ENCODE measurements around the gene LRRK1. TPM values are rescaled to one million over a fixed set of nuclear protein-coding genes. Genes with fewer than 3 reads are reported as not detected.

Gene LRRK1
- total RNA-seq, 1 experiment from 2014 or later: 7.6 TPM

- no peak; the same call in 1 of the 2 replicates for ATAC-seq
- peak overlapping the region; percentile 39 for H3K27ac Mint-ChIP-seq
- H3K27me3 Mint-ChIP-seq (ENCODE audit: low read depth): no peaks in the 10 kb centered on the region
- no peak for DNase-seq (ENCODE audit: low spot score)
- peaks cover 13% of the 10 kb centered on the region for H3K4me1 Mint-ChIP-seq
- ChIA-PET CTCF (interaction anchor here (0.6 to 1.9 kb wide), 6 partner anchors 9 to 97 kb away, joined by 3 to 6 read pairs (median 3); no protein-coding TSS in a partner anchor), POLR2A (no interaction called here)
- H3K4me3 Mint-ChIP-seq: no peak overlapping the region
- peaks cover 3% of the 10 kb centered on the region; the same call in 1 of the 2 replicates for H3K36me3 Mint-ChIP-seq
- H3K9me3 Mint-ChIP-seq: peaks cover 13% of the 10 kb centered on the region
- TF ChIP-seq, protein P1, sequence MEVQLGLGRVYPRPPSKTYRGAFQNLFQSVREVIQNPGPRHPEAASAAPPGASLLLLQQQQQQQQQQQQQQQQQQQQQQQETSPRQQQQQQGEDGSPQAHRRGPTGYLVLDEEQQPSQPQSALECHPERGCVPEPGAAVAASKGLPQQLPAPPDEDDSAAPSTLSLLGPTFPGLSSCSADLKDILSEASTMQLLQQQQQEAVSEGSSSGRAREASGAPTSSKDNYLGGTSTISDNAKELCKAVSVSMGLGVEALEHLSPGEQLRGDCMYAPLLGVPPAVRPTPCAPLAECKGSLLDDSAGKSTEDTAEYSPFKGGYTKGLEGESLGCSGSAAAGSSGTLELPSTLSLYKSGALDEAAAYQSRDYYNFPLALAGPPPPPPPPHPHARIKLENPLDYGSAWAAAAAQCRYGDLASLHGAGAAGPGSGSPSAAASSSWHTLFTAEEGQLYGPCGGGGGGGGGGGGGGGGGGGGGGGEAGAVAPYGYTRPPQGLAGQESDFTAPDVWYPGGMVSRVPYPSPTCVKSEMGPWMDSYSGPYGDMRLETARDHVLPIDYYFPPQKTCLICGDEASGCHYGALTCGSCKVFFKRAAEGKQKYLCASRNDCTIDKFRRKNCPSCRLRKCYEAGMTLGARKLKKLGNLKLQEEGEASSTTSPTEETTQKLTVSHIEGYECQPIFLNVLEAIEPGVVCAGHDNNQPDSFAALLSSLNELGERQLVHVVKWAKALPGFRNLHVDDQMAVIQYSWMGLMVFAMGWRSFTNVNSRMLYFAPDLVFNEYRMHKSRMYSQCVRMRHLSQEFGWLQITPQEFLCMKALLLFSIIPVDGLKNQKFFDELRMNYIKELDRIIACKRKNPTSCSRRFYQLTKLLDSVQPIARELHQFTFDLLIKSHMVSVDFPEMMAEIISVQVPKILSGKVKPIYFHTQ (CRISPR knock-in tag; IDR thresholded peaks at IDR 0.05): no peak
- TF ChIP-seq, protein P2, sequence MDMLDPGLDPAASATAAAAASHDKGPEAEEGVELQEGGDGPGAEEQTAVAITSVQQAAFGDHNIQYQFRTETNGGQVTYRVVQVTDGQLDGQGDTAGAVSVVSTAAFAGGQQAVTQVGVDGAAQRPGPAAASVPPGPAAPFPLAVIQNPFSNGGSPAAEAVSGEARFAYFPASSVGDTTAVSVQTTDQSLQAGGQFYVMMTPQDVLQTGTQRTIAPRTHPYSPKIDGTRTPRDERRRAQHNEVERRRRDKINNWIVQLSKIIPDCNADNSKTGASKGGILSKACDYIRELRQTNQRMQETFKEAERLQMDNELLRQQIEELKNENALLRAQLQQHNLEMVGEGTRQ (CRISPR knock-in tag; IDR thresholded peaks at IDR 0.05): no peak
- TF ChIP-seq, protein P3, sequence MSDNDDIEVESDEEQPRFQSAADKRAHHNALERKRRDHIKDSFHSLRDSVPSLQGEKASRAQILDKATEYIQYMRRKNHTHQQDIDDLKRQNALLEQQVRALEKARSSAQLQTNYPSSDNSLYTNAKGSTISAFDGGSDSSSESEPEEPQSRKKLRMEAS (CRISPR knock-in tag; IDR thresholded peaks at IDR 0.05): no peak
- TF ChIP-seq NR2C2 (CRISPR knock-in tag; IDR thresholded peaks at IDR 0.05): no peak
- TF ChIP-seq, protein P4, sequence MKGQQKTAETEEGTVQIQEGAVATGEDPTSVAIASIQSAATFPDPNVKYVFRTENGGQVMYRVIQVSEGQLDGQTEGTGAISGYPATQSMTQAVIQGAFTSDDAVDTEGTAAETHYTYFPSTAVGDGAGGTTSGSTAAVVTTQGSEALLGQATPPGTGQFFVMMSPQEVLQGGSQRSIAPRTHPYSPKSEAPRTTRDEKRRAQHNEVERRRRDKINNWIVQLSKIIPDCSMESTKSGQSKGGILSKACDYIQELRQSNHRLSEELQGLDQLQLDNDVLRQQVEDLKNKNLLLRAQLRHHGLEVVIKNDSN (CRISPR knock-in tag; IDR thresholded peaks at IDR 0.05): no peak
- TF ChIP-seq NR3C1 (CRISPR knock-in tag; conservative IDR thresholded peaks at IDR 0.05; ENCODE audit: low read depth): no peak
- TF ChIP-seq ZBTB21 (CRISPR knock-in tag; IDR thresholded peaks at IDR 0.05; ENCODE audit: borderline replicate concordance): no peak
Observed at GRCh38 chr15:101105059-101105891, 186.1 kb downstream of the LRRK1 start.

GRCh38 chr15:101107101-101107500 is 187.9 kb downstream of the LRRK1 start:
- Mint-ChIP-seq H3K9me3 (peaks cover 7% of the 10 kb centered on the region; the same call in 1 of the 2 replicates), H3K36me3 (no peaks in the 10 kb centered on the region; the same call in 1 of the 2 replicates), H3K27ac (no peak overlapping the region), H3K4me3 (no peak overlapping the region), H3K4me1 (peaks cover 13% of the 10 kb centered on the region), H3K27me3 (ENCODE audit: low read depth) (no peaks in the 10 kb centered on the region)
- ChIA-PET CTCF (no interaction called here), POLR2A (no interaction called here)
- DNase-seq (ENCODE audit: low spot score) (no peak), ATAC-seq (no peak)
- TF ChIP-seq E2F5 (CRISPR knock-in tag; IDR thresholded peaks at IDR 0.05): no peak
- TF ChIP-seq, protein P5, sequence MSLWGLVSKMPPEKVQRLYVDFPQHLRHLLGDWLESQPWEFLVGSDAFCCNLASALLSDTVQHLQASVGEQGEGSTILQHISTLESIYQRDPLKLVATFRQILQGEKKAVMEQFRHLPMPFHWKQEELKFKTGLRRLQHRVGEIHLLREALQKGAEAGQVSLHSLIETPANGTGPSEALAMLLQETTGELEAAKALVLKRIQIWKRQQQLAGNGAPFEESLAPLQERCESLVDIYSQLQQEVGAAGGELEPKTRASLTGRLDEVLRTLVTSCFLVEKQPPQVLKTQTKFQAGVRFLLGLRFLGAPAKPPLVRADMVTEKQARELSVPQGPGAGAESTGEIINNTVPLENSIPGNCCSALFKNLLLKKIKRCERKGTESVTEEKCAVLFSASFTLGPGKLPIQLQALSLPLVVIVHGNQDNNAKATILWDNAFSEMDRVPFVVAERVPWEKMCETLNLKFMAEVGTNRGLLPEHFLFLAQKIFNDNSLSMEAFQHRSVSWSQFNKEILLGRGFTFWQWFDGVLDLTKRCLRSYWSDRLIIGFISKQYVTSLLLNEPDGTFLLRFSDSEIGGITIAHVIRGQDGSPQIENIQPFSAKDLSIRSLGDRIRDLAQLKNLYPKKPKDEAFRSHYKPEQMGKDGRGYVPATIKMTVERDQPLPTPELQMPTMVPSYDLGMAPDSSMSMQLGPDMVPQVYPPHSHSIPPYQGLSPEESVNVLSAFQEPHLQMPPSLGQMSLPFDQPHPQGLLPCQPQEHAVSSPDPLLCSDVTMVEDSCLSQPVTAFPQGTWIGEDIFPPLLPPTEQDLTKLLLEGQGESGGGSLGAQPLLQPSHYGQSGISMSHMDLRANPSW (CRISPR knock-in tag; conservative IDR thresholded peaks at IDR 0.05; ENCODE audit: low read depth): no peak
- TF ChIP-seq MYBL2 (CRISPR knock-in tag; IDR thresholded peaks at IDR 0.05): no peak
- TF ChIP-seq RORB (CRISPR knock-in tag; IDR thresholded peaks at IDR 0.05): no peak
- TF ChIP-seq, protein P6, sequence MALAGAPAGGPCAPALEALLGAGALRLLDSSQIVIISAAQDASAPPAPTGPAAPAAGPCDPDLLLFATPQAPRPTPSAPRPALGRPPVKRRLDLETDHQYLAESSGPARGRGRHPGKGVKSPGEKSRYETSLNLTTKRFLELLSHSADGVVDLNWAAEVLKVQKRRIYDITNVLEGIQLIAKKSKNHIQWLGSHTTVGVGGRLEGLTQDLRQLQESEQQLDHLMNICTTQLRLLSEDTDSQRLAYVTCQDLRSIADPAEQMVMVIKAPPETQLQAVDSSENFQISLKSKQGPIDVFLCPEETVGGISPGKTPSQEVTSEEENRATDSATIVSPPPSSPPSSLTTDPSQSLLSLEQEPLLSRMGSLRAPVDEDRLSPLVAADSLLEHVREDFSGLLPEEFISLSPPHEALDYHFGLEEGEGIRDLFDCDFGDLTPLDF (CRISPR knock-in tag; IDR thresholded peaks at IDR 0.05): no peak
- TF ChIP-seq, protein P7, sequence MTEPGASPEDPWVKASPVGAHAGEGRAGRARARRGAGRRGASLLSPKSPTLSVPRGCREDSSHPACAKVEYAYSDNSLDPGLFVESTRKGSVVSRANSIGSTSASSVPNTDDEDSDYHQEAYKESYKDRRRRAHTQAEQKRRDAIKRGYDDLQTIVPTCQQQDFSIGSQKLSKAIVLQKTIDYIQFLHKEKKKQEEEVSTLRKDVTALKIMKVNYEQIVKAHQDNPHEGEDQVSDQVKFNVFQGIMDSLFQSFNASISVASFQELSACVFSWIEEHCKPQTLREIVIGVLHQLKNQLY (CRISPR knock-in tag; IDR thresholded peaks at IDR 0.05): no peak
- no peak for TF ChIP-seq PRRX2 (CRISPR knock-in tag; IDR thresholded peaks at IDR 0.05)
- no peak for TF ChIP-seq NFE2L1 (CRISPR knock-in tag; IDR thresholded peaks at IDR 0.05)
- TF ChIP-seq OVOL2 (CRISPR knock-in tag; IDR thresholded peaks at IDR 0.05; ENCODE audit: borderline replicate concordance): no peak
- TF ChIP-seq, protein P3 (CRISPR knock-in tag; IDR thresholded peaks at IDR 0.05): no peak
- no peak for TF ChIP-seq ZNF396 (CRISPR knock-in tag; IDR thresholded peaks at IDR 0.05; ENCODE audit: borderline replicate concordance)
- TF ChIP-seq ZNF425 (CRISPR knock-in tag; conservative IDR thresholded peaks at IDR 0.05): no peak

Data from WTC11 (cell line).